Stomach (tissue), 9 donors: Measurements from ENCODE around the gene MYO1E. TPM values are rescaled to one million over a fixed set of nuclear protein-coding genes. Genes with fewer than 3 reads are reported as not detected.

Experiments used
- DNase-seq, 2 donors: peaks; one replicate each; pipeline versions ENCODE4 v3.0.0 to v3.0.0-alpha.2; 2013 to 2019
- H3K27ac ChIP-seq, 5 donors: fragments of 200-600 bp in 4 of 5; sonication (generic) in 4 of 5; one replicate each; pipeline ENCODE4 v1.5.1; 2013 to 2019; ENCODE audit warnings: mild to moderate bottlenecking in 1 of 5, moderate library complexity in 1 of 5
- H3K27me3 ChIP-seq, 3 donors: fragments of 200-600 bp; sonication (generic); one replicate each; pipeline ENCODE4 v1.5.1; 2017 to 2019; ENCODE audit warnings: mixed run types in 1 of 3
- H3K36me3 ChIP-seq, 4 donors: fragments of 200-600 bp; sonication (generic); 1 replicate in 3 of 4; 2 replicates in 1 of 4; pipeline ENCODE4 v1.5.1; 2016 to 2019
- H3K4me1 ChIP-seq, 4 donors: fragments of 200-600 bp; sonication (generic); one replicate each; pipeline ENCODE4 v1.5.1; 2016 to 2019
- H3K4me3 ChIP-seq, 4 donors: fragments of 200-600 bp; sonication (generic) in 3 of 4; one replicate each; pipeline ENCODE4 v1.5.1; 2016 to 2019; ENCODE audit warnings: mild to moderate bottlenecking in 1 of 4
- H3K9me3 ChIP-seq, 4 donors: fragments of 200-600 bp; sonication (generic); one replicate each; pipeline ENCODE4 v1.5.1; 2016 to 2019
- EP300 ChIP-seq: sonication (generic); formaldehyde crosslinking; IDR thresholded peaks from one replicate; pipeline ENCODE4 v1.6.1; 2017; ENCODE audit warnings: antibody characterized with exemption
- POLR2A ChIP-seq, 4 donors: fragments of 450-650 bp; IDR thresholded peaks; one replicate each; pipeline ENCODE4 v1.6.1; 2016; ENCODE audit warnings: antibody characterized with exemption in 4 of 4, control low read depth in 2 of 4, mild to moderate bottlenecking in 1 of 4, moderate library complexity in 1 of 4
- POLR2AphosphoS5 ChIP-seq, 3 donors: sonication (generic); formaldehyde crosslinking; IDR thresholded peaks; one replicate each; pipeline ENCODE4 v1.6.1; 2016; ENCODE audit warnings: antibody characterized with exemption in 3 of 3
- WGBS, 5 donors: extraction: QIAGEN DNeasy Blood & Tissue Kit in 3 of 5; methylation state at CpG; one replicate each; pipeline versions ENCODE4 v1.1.5 to v1.1.7; 2013 to 2018; 5-methylcytosine and 5-hydroxymethylcytosine counted together
- intact Hi-C: fragments of 100-400 bp; cut with DNase I; formaldehyde crosslinking; loops from one replicate; pipeline ENCODE4 v1.15.1; 2023; ENCODE audit warnings: low total_unique reads
- polyA plus RNA-seq, 3 donors: library from polyadenylated mRNA; stranded (reverse); fragments of 200-250 nt; gene quantifications; one replicate each; pipeline ENCODE4 v1.2.3, GENCODE V29; 2013
- total RNA-seq, 5 donors: library from RNA; depleted of rRNA; stranded (reverse); fragments of >200 nt; gene quantifications; one replicate each; pipeline versions ENCODE4 v1.1.0 to v1.2.3, GENCODE V29; 2014 to 2016
- TF ChIP-seq, protein P1 (sequence below), 7 experiments: fragments of 450-650 bp in 4 of 7; fragments of 200-600 bp in 3 of 7; sonication (generic) in 3 of 7; IDR thresholded peaks; one replicate each; pipeline ENCODE4 v1.5.1; 2016 to 2019; ENCODE audit warnings: antibody characterized with exemption in 7 of 7, control low read depth in 2 of 7, mild to moderate bottlenecking in 1 of 7
- donor health status: healthy with polysubstance abuse.
- donor health status: Bipolar disorder and iron deficiency.
- donor health status: healthy.

Gene MYO1E
- total and polyA plus RNA-seq, 8 donors = 15.1 to 380 (median 46.3) TPM

DNA sequence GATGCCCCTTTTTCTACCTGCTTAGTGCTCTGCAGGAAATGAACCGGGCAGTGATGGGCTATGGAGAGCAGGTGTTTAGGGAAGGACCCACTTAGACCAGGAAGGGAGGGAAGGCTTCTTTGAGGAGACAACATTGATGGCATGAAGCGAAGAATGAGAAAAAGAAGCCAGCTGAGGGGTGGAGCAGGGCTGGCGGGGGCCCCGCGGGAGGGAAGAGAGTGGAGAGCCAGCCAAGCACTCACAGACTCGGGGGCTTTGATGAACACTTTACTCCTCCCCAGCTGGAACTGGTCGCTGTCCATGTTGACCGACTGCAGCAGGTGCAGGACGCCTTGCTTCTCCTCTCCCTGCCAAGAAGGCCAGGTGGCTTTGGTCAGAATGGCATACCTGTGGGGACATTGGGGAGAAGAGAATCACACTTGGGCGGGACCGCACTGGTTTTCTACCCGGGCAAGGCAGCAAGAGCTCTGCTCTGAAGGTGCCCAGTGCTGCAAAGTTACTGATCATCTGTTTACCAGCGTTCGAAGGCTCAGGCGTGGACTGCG, 194.4 kb downstream of the MYO1E start:
- intact Hi-C loops = no loop called here
- Histone ChIP-seq H3K9me3 (peaks cover 0 to 13% (median 6%) of the 10 kb centered on the region in 4 donors), H3K4me3 (no peak overlapping the region), H3K4me1 (peaks cover 8 to 21% (median 16%) of the 10 kb centered on the region in 4 donors), H3K27ac (peak overlapping the region in 2 of 5 donors; percentile 35 to 54), H3K27me3 (no peaks in the 10 kb centered on the region), H3K36me3 (peaks cover 4 to 64% (median 61%) of the 10 kb centered on the region in 4 donors)
- DNase-seq = no peak
- 91 to 96% (median 93%) methylated on average over 11 to 16 of the region's 16 CpGs for WGBS, 5 donors
- no peak for TF ChIP-seq POLR2A (IDR thresholded peaks at IDR 0.05)
- TF ChIP-seq, protein P1, sequence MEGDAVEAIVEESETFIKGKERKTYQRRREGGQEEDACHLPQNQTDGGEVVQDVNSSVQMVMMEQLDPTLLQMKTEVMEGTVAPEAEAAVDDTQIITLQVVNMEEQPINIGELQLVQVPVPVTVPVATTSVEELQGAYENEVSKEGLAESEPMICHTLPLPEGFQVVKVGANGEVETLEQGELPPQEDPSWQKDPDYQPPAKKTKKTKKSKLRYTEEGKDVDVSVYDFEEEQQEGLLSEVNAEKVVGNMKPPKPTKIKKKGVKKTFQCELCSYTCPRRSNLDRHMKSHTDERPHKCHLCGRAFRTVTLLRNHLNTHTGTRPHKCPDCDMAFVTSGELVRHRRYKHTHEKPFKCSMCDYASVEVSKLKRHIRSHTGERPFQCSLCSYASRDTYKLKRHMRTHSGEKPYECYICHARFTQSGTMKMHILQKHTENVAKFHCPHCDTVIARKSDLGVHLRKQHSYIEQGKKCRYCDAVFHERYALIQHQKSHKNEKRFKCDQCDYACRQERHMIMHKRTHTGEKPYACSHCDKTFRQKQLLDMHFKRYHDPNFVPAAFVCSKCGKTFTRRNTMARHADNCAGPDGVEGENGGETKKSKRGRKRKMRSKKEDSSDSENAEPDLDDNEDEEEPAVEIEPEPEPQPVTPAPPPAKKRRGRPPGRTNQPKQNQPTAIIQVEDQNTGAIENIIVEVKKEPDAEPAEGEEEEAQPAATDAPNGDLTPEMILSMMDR (IDR thresholded peaks at IDR 0.05) = no peak
- TF ChIP-seq EP300 = no peak
- no peak for TF ChIP-seq POLR2AphosphoS5 (IDR thresholded peaks at IDR 0.05)

DNA sequence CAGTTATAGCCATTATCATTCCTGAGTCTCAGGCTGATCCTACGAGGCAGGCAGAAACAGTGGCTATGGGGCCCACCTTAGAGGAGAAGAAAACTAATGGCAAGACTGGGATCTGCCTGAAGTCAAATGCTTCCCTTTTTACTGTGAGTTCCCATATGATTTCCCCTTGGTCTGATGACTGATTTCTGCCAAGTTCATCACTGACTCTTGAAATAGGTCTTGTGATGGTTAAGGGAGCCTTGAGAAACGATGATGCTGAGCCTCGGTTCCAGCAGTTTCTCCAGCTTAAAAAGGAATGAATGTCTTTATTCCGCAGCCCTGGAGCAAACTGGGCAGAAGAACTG, 195.4 kb downstream of the MYO1E start:
- Histone ChIP-seq H3K27ac (peak overlapping the region in 2 of 5 donors; percentile 35 to 54), H3K4me1 (peaks cover 8 to 21% (median 16%) of the 10 kb centered on the region in 4 donors), H3K4me3 (no peak overlapping the region), H3K27me3 (no peaks in the 10 kb centered on the region), H3K36me3 (peaks cover 3 to 63% (median 59%) of the 10 kb centered on the region in 4 donors), H3K9me3 (peaks cover 0 to 10% (median 6%) of the 10 kb centered on the region in 4 donors)
- no peak for DNase-seq
- intact Hi-C loops = no loop called here
- 88 to 97% (median 92%) methylated on average over 4 of the region's 4 CpGs for WGBS, 5 donors
- TF ChIP-seq, protein P1 (IDR thresholded peaks at IDR 0.05) = no peak
- TF ChIP-seq EP300 = no peak
- TF ChIP-seq POLR2AphosphoS5 (IDR thresholded peaks at IDR 0.05) = no peak
- TF ChIP-seq POLR2A (IDR thresholded peaks at IDR 0.05) = no peak

DNA sequence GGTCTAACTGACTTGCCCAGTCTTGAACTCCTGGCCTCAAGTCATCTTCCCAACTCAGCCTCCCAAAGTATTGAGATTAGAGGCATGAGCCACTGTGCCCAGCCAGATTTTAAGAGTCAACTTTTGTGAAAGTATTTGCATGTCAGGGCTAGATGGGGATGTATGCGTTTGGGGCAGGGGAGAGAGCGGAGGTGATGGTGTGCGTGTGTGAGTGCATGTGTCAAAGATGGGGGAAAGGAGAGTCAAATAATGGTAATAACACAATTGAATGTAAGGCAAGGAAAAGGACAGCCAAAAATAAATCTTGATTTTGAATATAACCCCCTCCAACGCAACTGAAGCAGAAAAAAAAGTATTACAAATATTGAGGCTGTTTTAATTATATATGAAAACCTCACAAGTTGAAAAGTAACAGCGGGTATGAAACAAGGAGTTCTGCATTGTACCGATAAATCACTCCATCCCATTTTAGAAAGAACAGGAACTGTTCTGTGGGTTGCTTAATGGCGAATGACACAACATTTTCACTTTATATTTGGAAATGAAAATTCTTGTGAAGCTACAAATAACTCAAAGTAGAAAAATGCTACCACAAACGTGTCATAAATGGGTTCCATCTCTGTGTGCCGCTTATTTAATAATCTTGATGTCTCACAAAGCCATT, 195.9 kb downstream of the MYO1E start:
- TF ChIP-seq EP300 (no peak), POLR2A (IDR thresholded peaks at IDR 0.05) (no peak), POLR2AphosphoS5 (IDR thresholded peaks at IDR 0.05) (no peak)
- TF ChIP-seq, protein P1 (IDR thresholded peaks at IDR 0.05) = no peak
- Histone ChIP-seq H3K36me3 (peaks cover 0 to 63% (median 59%) of the 10 kb centered on the region in 4 donors), H3K4me3 (no peak overlapping the region), H3K27ac (peak overlapping the region in 2 of 5 donors; percentile 63 to 72), H3K4me1 (peaks cover 8 to 21% (median 16%) of the 10 kb centered on the region in 4 donors), H3K27me3 (no peaks in the 10 kb centered on the region), H3K9me3 (peaks cover 0 to 5% (median 3%) of the 10 kb centered on the region in 4 donors)
- 80 to 92% (median 88%) methylated on average over 9 of the region's 9 CpGs for WGBS, 5 donors
- no peak for DNase-seq
- intact Hi-C loops = no loop called here

DNA sequence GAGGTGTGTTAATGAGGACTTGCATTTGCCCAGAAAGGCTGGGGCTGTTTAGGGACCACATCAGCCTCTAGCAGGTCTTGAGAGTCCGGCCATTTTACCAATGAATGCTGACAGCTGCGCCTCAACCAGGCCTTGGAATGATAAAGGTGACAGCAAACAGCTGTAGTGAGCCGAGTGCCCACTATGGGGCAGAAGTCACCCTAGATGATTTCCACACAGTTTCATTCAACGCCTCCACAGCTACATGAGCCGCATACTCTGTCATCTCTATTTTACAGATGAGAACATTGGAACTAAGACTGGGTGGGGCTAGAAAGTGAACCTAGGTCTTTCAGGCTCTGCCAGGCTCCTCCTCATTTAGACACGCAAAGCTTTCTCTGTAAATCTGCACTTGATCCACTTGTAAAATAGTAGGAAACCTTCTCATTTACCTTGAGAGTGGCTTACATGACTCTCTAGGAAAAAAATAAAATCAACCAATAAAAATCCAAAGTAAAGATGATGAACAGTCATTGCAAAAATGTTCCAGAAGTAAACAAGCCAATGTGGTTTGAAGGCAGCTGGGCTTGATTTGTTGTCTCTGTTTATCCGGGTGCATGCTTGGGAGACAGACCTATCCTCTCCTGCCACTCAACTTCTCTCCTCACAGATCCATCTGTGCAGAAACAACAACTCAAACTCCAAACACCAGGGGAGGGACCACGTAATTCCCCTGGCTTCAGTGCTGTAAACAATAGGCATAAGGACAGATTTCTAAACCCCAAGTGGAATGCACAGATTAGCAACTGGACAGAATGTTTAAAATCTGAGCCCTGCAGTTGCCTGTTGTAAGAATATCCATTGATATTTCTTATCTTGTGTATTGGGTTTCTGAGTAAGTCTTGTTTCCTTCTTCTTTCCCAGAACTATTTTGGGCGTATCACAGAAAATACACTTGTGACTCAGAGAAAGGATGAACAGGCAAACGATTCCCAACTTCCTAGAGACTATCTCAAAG, 197.5 kb downstream of the MYO1E start:
- Histone ChIP-seq H3K27ac (peak overlapping the region in 4 of 5 donors; percentile 28 to 72 (median 60)), H3K9me3 (no peaks in the 10 kb centered on the region), H3K4me3 (no peak overlapping the region), H3K27me3 (no peaks in the 10 kb centered on the region), H3K36me3 (peaks cover 0 to 69% (median 56%) of the 10 kb centered on the region in 4 donors), H3K4me1 (peaks cover 17 to 29% (median 25%) of the 10 kb centered on the region in 4 donors)
- peak; percentile 37 to 78 for DNase-seq
- intact Hi-C loops = no loop called here
- TF ChIP-seq POLR2AphosphoS5 (IDR thresholded peaks at IDR 0.05) (peak in 2 of 3 donors; percentile 3 to 36), EP300 (no peak)
- TF ChIP-seq, protein P1 (IDR thresholded peaks at IDR 0.05) = peak in 4 of 7 experiments; percentile 28 to 48 (median 38)
- 41 to 46% (median 43%) methylated on average over 10 of the region's 10 CpGs for WGBS, 5 donors
